GM23338 (cell line): ENCODE results near the gene TMA7. TPM values are rescaled to one million over a fixed set of nuclear protein-coding genes. Genes with fewer than 3 reads are reported as not detected.

Experiments used
- ATAC-seq: fragments of 200-7000 bp; cut with Tn5 transposase; 3 replicates; pipeline ENCODE4 v1.9.1; 2020
- DNase-seq: peaks from one replicate; pipeline ENCODE4 v3.0.0-alpha.2; 2015; ENCODE audit warnings: low spot score
- H2AFZ ChIP-seq: fragments of 200-600 bp; sonication (generic); 2 replicates; pipeline ENCODE4 v1.8.0; 2016; ENCODE audit warnings: antibody characterized with exemption, mild to moderate bottlenecking, moderate library complexity
- H3F3A ChIP-seq: fragments of 200-600 bp; sonication (generic); replicated peaks from 2 replicates; pipeline ENCODE4 v1.8.0; 2017; ENCODE audit warnings: antibody characterized with exemption, mixed run types, low read depth
- H3K27ac ChIP-seq: fragments of 200-600 bp; sonication (generic); 2 replicates; pipeline ENCODE4 v1.6.1; 2016; ENCODE audit warnings: low read depth
- H3K27me3 ChIP-seq: fragments of 200-600 bp; sonication (generic); 2 replicates; pipeline ENCODE4 v1.8.0; 2016; ENCODE audit warnings: mild to moderate bottlenecking, mixed run types, moderate library complexity; ENCODE audit not compliant: insufficient read depth
- H3K36me3 ChIP-seq: fragments of 200-600 bp; sonication (generic); 2 replicates; pipeline ENCODE4 v1.8.0; 2016; ENCODE audit warnings: mild to moderate bottlenecking; ENCODE audit not compliant: insufficient read depth
- H3K4me1 ChIP-seq: fragments of 200-600 bp; sonication (generic); 2 replicates; pipeline ENCODE4 v1.8.0; 2016; ENCODE audit warnings: mild to moderate bottlenecking, moderate library complexity; ENCODE audit not compliant: insufficient read depth
- H3K4me2 ChIP-seq: fragments of 200-600 bp; sonication (generic); 2 replicates; pipeline ENCODE4 v1.7.1; 2017; ENCODE audit warnings: mixed run types
- H3K4me3 ChIP-seq: fragments of 200-600 bp; sonication (generic); 2 replicates; pipeline ENCODE4 v1.6.1; 2016; ENCODE audit warnings: mixed run types
- H3K79me2 ChIP-seq: fragments of 200-600 bp; sonication (generic); replicated peaks from 2 replicates; pipeline ENCODE4 v1.8.0; 2017; ENCODE audit warnings: mild to moderate bottlenecking; ENCODE audit not compliant: insufficient read depth
- H3K9me2 ChIP-seq: fragments of 200-600 bp; sonication (generic); 2 replicates; pipeline ENCODE4 v1.8.0; 2017; ENCODE audit not compliant: insufficient read depth
- H4K20me1 ChIP-seq: fragments of 200-600 bp; sonication (generic); replicated peaks from 2 replicates; pipeline ENCODE4 v1.8.0; 2017; ENCODE audit warnings: mild to moderate bottlenecking; ENCODE audit not compliant: insufficient read depth
- H3K27ac Mint-ChIP-seq: 2 replicates; pipeline ENCODE4 v1.8.0; 2020; ENCODE audit warnings: inconsistent platforms, mild to moderate bottlenecking, moderate library complexity, mixed read lengths
- H3K27me3 Mint-ChIP-seq: 3 replicates; pipeline ENCODE4 v1.8.0; 2022; ENCODE audit warnings: low read depth, mild to moderate bottlenecking, moderate library complexity, mixed read lengths, inconsistent platforms; ENCODE audit not compliant: insufficient read depth, poor library complexity
- H3K36me3 Mint-ChIP-seq: 3 replicates; pipeline ENCODE4 v1.8.0; 2021; ENCODE audit warnings: low read depth, mild to moderate bottlenecking, inconsistent platforms, moderate library complexity, mixed read lengths
- H3K4me1 Mint-ChIP-seq: 3 replicates; pipeline ENCODE4 v1.8.0; 2020; ENCODE audit warnings: mild to moderate bottlenecking, inconsistent platforms, mixed read lengths
- H3K4me3 Mint-ChIP-seq: 3 replicates; pipeline ENCODE4 v1.8.0; 2021; ENCODE audit warnings: moderate library complexity, mild to moderate bottlenecking, inconsistent platforms, mixed read lengths
- H3K9me3 Mint-ChIP-seq: 3 replicates; pipeline ENCODE4 v1.8.0; 2020; ENCODE audit warnings: moderate library complexity, mild to moderate bottlenecking, inconsistent platforms, mixed read lengths
- CREB1 ChIP-seq: fragments of 250-450 bp; sonication (Bioruptor Pico); IDR thresholded peaks from 2 replicates; pipeline ENCODE4 v1.5.0; 2020; ENCODE audit warnings: low read depth, mild to moderate bottlenecking, moderate library complexity
- EZH2 ChIP-seq: fragments of 200-600 bp; sonication (generic); IDR thresholded peaks from one replicate; pipeline ENCODE4 v1.8.0; 2017; ENCODE audit warnings: antibody characterized with exemption, mild to moderate bottlenecking, low read depth; ENCODE audit not compliant: unreplicated experiment
- NANOG ChIP-seq: IDR thresholded peaks from 2 replicates; pipeline ENCODE4 v1.6.1; 2016; ENCODE audit warnings: antibody characterized with exemption, borderline replicate concordance
- POLR2AphosphoS5 ChIP-seq: IDR thresholded peaks from 2 replicates; pipeline ENCODE4 v1.6.1; 2016; ENCODE audit warnings: antibody characterized with exemption, low read depth
- long read RNA-seq: library from polyadenylated mRNA; unstranded; transcript quantifications from one replicate; pipeline ENCODE4 v2.0.0, GENCODE V29; 2020; ENCODE audit not compliant: unreplicated experiment
- polyA plus RNA-seq: library from polyadenylated mRNA; unstranded; fragments of >200 nt; fragmentation: Nextera tagmentation; extraction: Ambion mirVana; gene quantifications from 2 replicates; pipeline ENCODE4 v1.2.1, GENCODE V29; 2016
- total RNA-seq: library from RNA; depleted of rRNA; stranded (reverse); fragments of >200 nt; shearing (Covaris generic); gene quantifications from 2 replicates; pipeline ENCODE4 v1.2.3, GENCODE V29; 2014; rRNA removed
- TF ChIP-seq, protein P1 (sequence below): fragments of 250-450 bp; sonication (Bioruptor Pico); IDR thresholded peaks from 2 replicates; pipeline ENCODE4 v1.5.0; 2020; ENCODE audit warnings: mild to moderate bottlenecking, moderate library complexity
- TF ChIP-seq, protein P2 (sequence below): IDR thresholded peaks from 2 replicates; pipeline ENCODE4 v1.6.1; 2016; ENCODE audit warnings: antibody characterized with exemption
- TF ChIP-seq, protein P3 (sequence below): IDR thresholded peaks from one replicate; pipeline ENCODE4 v1.6.1; 2018; ENCODE audit warnings: antibody characterized with exemption; ENCODE audit not compliant: unreplicated experiment

The TMA7 gene
- total RNA-seq (362 and 419 TPM in 2 replicates), polyA plus RNA-seq (2,089 and 2,333 TPM in 2 replicates)
- long read RNA-seq, transcript TMA7-202 (3 exons, 619 nt) = minor isoform, 25 of 420 reads
- long read RNA-seq, transcript TMA7-201 (4 exons, 561 nt) = major isoform, 376 of 420 reads
- long read RNA-seq, partial matches to known transcripts = 0 of 420 reads
- long read RNA-seq, other reads (novel, unspliced or antisense) = 19 of 420 reads

DNA sequence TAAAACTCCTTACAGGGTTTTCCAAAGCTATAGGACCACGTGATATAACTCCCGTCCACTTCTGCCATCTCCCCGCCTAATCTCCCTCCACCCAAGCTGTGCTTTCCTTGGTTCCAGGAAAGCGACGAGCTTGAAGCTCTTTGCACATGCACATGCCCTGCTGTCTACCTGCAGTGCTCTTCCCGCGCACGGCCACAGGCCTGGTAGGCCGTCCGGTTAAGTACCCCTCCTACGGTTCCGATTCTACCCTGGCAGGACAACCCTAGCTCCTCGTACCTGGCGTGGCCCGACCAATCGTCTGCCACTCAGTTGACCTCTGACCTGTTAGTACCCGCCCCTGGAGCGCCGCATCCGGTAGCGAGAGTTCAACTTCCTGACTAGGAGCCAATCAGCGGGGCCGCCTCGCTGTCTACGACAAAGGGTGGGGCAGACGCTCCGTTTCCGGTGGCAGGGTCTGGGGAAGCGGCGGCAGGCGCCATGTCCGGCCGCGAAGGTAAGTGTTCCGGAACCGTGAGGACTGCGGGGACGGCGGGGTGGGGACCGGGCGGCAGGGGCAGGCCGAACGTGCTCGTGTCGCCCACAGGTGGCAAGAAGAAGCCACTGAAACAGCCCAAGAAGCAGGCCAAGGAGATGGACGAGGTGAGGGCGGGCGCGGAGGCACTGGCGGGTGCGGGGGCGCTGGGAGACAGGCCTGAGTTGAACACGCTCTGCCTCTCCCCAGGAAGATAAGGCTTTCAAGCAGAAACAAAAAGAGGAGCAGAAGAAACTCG is at the start of gene TMA7, which contains the start of gene CCDC51:
TMA7 (plus strand) TSS at position 438 of the 770 bp plus-strand sequence; CDS start at position 478, 40 bp downstream.
CCDC51 (minus strand) TSS at position 300 of the 770 bp plus-strand sequence. CDS start 4,991 bp downstream, outside the sequence.
- peak; percentile 93 for ATAC-seq
- Mint-ChIP-seq H3K36me3 (peaks cover 43% of the 10 kb centered on the region), H3K4me3 (peak within 1 kb of the TSS; percentile 93), H3K27me3 (peaks cover 6% of the 10 kb centered on the region), H3K27ac (peak within 1 kb of the TSS; percentile 97), H3K9me3 (no peaks in the 10 kb centered on the region), H3K4me1 (peaks cover 11% of the 10 kb centered on the region)
- peak; percentile 99 for DNase-seq
- H4K20me1 ChIP-seq = peaks cover 23% of the 10 kb centered on the region
- H3K9me2 ChIP-seq = no peaks in the 10 kb centered on the region
- peak within 1 kb of the TSS; percentile 5; the same call in 1 of the 2 replicates for H2AFZ ChIP-seq
- TF ChIP-seq, protein P1, sequence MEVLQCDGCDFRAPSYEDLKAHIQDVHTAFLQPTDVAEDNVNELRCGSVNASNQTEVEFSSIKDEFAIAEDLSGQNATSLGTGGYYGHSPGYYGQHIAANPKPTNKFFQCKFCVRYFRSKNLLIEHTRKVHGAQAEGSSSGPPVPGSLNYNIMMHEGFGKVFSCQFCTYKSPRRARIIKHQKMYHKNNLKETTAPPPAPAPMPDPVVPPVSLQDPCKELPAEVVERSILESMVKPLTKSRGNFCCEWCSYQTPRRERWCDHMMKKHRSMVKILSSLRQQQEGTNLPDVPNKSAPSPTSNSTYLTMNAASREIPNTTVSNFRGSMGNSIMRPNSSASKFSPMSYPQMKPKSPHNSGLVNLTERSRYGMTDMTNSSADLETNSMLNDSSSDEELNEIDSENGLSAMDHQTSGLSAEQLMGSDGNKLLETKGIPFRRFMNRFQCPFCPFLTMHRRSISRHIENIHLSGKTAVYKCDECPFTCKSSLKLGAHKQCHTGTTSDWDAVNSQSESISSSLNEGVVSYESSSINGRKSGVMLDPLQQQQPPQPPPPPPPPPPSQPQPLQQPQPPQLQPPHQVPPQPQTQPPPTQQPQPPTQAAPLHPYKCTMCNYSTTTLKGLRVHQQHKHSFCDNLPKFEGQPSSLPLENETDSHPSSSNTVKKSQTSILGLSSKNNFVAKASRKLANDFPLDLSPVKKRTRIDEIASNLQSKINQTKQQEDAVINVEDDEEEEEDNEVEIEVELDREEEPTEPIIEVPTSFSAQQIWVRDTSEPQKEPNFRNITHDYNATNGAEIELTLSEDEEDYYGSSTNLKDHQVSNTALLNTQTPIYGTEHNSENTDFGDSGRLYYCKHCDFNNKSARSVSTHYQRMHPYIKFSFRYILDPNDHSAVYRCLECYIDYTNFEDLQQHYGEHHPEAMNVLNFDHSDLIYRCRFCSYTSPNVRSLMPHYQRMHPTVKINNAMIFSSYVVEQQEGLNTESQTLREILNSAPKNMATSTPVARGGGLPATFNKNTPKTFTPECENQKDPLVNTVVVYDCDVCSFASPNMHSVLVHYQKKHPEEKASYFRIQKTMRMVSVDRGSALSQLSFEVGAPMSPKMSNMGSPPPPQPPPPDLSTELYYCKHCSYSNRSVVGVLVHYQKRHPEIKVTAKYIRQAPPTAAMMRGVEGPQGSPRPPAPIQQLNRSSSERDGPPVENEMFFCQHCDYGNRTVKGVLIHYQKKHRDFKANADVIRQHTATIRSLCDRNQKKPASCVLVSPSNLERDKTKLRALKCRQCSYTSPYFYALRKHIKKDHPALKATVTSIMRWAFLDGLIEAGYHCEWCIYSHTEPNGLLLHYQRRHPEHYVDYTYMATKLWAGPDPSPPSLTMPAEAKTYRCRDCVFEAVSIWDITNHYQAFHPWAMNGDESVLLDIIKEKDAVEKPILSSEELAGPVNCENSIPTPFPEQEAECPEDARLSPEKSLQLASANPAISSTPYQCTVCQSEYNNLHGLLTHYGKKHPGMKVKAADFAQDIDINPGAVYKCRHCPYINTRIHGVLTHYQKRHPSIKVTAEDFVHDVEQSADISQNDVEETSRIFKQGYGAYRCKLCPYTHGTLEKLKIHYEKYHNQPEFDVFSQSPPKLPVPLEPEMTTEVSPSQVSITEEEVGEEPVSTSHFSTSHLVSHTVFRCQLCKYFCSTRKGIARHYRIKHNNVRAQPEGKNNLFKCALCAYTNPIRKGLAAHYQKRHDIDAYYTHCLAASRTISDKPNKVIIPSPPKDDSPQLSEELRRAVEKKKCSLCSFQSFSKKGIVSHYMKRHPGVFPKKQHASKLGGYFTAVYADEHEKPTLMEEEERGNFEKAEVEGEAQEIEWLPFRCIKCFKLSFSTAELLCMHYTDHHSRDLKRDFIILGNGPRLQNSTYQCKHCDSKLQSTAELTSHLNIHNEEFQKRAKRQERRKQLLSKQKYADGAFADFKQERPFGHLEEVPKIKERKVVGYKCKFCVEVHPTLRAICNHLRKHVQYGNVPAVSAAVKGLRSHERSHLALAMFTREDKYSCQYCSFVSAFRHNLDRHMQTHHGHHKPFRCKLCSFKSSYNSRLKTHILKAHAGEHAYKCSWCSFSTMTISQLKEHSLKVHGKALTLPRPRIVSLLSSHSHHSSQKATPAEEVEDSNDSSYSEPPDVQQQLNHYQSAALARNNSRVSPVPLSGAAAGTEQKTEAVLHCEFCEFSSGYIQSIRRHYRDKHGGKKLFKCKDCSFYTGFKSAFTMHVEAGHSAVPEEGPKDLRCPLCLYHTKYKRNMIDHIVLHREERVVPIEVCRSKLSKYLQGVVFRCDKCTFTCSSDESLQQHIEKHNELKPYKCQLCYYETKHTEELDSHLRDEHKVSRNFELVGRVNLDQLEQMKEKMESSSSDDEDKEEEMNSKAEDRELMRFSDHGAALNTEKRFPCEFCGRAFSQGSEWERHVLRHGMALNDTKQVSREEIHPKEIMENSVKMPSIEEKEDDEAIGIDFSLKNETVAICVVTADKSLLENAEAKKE = no peak
- TF ChIP-seq, protein P2, sequence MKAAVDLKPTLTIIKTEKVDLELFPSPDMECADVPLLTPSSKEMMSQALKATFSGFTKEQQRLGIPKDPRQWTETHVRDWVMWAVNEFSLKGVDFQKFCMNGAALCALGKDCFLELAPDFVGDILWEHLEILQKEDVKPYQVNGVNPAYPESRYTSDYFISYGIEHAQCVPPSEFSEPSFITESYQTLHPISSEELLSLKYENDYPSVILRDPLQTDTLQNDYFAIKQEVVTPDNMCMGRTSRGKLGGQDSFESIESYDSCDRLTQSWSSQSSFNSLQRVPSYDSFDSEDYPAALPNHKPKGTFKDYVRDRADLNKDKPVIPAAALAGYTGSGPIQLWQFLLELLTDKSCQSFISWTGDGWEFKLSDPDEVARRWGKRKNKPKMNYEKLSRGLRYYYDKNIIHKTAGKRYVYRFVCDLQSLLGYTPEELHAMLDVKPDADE = peak; percentile 84
- TF ChIP-seq NANOG (no peak), CREB1 (CRISPR knock-in tag) (peak; percentile 82), POLR2AphosphoS5 (peak; percentile 83), EZH2 (no peak)
- TF ChIP-seq, protein P3, sequence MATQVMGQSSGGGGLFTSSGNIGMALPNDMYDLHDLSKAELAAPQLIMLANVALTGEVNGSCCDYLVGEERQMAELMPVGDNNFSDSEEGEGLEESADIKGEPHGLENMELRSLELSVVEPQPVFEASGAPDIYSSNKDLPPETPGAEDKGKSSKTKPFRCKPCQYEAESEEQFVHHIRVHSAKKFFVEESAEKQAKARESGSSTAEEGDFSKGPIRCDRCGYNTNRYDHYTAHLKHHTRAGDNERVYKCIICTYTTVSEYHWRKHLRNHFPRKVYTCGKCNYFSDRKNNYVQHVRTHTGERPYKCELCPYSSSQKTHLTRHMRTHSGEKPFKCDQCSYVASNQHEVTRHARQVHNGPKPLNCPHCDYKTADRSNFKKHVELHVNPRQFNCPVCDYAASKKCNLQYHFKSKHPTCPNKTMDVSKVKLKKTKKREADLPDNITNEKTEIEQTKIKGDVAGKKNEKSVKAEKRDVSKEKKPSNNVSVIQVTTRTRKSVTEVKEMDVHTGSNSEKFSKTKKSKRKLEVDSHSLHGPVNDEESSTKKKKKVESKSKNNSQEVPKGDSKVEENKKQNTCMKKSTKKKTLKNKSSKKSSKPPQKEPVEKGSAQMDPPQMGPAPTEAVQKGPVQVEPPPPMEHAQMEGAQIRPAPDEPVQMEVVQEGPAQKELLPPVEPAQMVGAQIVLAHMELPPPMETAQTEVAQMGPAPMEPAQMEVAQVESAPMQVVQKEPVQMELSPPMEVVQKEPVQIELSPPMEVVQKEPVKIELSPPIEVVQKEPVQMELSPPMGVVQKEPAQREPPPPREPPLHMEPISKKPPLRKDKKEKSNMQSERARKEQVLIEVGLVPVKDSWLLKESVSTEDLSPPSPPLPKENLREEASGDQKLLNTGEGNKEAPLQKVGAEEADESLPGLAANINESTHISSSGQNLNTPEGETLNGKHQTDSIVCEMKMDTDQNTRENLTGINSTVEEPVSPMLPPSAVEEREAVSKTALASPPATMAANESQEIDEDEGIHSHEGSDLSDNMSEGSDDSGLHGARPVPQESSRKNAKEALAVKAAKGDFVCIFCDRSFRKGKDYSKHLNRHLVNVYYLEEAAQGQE = no peak
- H3K4me3 ChIP-seq = peak within 1 kb of the TSS; percentile 85
- peaks cover 9% of the 10 kb centered on the region; the same call in 1 of the 2 replicates for H3K4me1 ChIP-seq
- H3K79me2 ChIP-seq = peaks cover 54% of the 10 kb centered on the region
- peak within 1 kb of the TSS; percentile 92 for H3K4me2 ChIP-seq
- H3K36me3 ChIP-seq = peaks cover 20% of the 10 kb centered on the region
- peak within 1 kb of the TSS; percentile 76 for H3K27ac ChIP-seq
- peaks cover 45% of the 10 kb centered on the region for H3F3A ChIP-seq
- no peaks in the 10 kb centered on the region for H3K27me3 ChIP-seq
